HG02943 (cell line): ENCODE results near the gene CEACAM5.

Source experiments
- ATAC-seq: cut with Tn5 transposase; IDR thresholded peaks from one replicate; pipeline ENCODE4 v1.9.1; 2021; ENCODE audit warnings: mild to moderate bottlenecking, low read depth, moderate library complexity; ENCODE audit not compliant: unreplicated experiment

The CEACAM5 gene

DNA sequence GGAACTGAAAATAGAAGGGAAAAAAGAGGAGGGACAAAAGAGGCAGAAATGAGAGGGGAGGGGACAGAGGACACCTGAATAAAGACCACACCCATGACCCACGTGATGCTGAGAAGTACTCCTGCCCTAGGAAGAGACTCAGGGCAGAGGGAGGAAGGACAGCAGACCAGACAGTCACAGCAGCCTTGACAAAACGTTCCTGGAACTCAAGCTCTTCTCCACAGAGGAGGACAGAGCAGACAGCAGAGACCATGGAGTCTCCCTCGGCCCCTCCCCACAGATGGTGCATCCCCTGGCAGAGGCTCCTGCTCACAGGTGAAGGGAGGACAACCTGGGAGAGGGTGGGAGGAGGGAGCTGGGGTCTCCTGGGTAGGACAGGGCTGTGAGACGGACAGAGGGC is at the start of gene CEACAM5:
TSS of gene CEACAM5 (plus strand) at position 146 of the 400 bp plus-strand sequence. CDS start at position 252, 106 bp downstream.
- ATAC-seq = no peak

GRCh38 chr19:41666075-41666474 is 42.4 kb upstream of the CEACAM5 start:
- ATAC-seq = no peak

DNA sequence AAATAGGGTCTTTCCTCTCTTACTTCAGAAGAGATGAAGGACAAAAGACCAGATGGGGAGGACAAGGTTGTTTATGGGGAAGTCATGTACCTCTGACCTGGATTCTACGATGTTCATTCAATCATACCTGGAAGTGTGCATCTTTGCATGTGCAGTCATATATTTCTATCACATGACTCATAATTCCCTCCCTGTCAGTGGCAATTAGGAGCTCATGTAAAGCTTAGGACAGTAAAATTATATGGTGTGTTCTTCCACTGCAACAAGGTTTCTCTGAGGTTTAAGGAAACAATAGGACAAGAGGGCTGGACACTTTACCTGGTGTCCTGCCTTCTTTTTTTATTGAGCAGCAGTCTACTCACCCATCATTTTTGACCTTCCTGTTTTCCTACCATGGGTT is 40.1 kb upstream of the CEACAM5 start:
- ATAC-seq = no peak

- ATAC-seq = no peak
These were observed 37.7 kb upstream of the CEACAM5 start for GRCh38 chr19:41670755-41671154.

DNA sequence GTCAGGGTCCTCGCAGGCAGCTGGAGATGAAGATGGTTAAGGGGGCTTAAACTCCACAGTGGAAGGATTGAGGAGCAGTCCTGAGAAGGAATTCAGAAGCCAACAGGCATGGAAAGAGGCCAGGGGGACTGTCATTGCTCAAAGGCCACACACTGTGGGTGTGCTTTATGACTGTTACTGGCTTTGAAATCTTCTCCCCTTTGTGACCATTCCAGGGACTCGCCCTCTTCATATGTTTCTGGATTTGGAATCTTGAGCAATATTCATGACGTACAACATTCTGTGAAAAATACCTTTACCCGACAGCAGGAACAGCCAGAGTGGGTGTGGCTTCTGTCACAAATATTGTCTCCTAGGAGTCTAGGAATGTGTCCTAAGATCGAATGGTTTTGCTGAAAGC is 36.9 kb upstream of the CEACAM5 start:
- no peak for ATAC-seq

- ATAC-seq = no peak
These were observed 26.0 kb upstream of the CEACAM5 start for GRCh38 chr19:41682437-41682836.

DNA sequence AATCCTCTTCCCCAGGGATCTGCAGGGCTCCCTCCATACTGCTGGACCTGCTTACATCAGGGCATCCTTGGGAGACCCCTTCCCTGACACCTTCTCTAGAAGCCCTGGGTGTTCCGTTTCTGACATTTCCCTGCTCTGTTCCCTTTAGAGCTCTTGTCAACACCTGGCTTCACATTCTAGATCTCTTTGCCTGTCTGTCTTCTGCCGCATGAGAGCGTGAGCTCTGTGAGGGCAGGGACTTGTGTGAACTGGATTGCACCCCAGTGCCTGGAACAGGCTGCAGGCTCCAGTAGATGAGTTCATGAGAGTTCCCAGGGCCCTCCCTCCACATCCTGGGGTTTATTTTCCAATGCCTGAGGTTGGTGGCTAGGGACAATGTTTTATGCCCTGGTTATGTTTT is 21.0 kb upstream of the CEACAM5 start:
- no peak for ATAC-seq

GRCh38 chr19:41688098-41688497 is 20.3 kb upstream of the CEACAM5 start, which contains the start of gene CEACAM7:
Gene CEACAM7 (minus strand): TSS chr19:41688270. CDS start chr19:41688165, 105 bp downstream.
- no peak for ATAC-seq

DNA sequence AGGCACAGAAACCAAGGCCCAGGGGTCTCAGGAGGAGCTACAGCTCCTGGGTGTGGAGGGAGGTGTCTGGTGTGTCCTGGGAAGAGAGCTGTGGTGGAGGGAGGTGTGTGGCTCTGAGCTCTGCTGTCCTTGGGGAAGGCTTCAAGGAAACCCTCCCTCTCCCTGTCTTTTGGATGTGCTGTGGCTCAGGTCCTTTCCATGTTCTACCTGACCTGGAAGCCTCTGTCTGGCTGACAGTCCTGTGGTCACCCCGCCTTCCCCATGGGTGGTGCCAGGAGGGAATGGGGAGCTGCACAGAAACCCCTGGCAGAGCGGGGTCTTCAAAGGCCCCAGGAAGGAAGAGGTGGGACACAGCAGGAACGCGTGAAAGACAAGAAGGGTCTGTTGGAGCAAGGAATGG is 19.7 kb upstream of the CEACAM5 start:
- no peak for ATAC-seq

DNA sequence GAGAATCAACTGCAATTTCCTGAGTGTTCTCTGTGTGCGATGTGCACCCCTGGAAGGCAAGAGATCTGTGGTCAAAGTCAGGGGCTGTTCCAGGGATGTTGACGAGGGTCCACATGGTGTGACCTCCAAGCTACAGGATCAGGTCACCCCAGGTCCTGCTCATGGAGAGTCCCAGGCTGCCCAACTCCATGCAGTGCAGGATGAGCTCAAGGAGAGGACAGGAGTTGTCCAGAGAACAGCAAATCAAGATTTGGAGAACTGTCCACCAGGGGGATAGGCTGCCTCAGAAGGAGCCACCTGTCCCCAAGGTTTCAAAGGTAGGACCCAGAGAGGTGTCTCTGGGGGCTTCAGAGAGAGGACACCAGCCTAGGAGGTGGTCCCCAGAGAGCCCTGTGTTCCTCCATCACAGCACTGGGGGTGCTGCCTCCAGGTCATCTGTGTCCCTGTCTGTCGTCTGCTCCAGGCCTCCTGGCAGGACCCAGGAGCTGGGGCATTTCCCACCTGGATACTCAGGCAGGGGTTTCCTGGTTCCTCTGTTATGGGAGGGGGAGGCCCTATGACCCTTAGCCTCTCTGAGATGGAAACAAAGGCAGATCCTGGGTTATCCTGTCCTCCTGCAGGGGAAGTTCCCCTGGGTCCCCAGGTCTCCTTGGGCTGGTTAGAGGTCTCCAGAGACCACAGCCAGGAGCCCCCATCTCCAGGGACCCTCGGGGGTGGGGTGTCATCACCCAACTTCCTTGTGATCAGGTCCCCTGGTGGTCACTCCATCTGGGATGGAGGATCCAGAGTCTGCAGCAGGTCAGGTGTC is 18.2 kb upstream of the CEACAM5 start:
- no peak for ATAC-seq

GRCh38 chr19:41690801-41691065 is 17.7 kb upstream of the CEACAM5 start:
- ATAC-seq = no peak

GRCh38 chr19:41691268-41691970 is 17.0 kb upstream of the CEACAM5 start:
- ATAC-seq = no peak

DNA sequence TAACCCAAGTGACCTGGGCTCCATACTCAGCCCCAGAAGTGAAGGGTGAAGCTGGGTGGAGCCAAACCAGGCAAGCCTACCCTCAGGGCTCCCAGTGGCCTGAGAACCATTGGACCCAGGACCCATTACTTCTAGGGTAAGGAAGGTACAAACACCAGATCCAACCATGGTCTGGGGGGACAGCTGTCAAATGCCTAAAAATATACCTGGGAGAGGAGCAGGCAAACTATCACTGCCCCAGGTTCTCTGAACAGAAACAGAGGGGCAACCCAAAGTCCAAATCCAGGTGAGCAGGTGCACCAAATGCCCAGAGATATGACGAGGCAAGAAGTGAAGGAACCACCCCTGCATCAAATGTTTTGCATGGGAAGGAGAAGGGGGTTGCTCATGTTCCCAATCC is 14.2 kb upstream of the CEACAM5 start:
- ATAC-seq = no peak

- no peak for ATAC-seq
These were observed 13.4 kb upstream of the CEACAM5 start for GRCh38 chr19:41694831-41695635.

- ATAC-seq = no peak
These were observed 12.7 kb upstream of the CEACAM5 start for GRCh38 chr19:41695745-41696144.

DNA sequence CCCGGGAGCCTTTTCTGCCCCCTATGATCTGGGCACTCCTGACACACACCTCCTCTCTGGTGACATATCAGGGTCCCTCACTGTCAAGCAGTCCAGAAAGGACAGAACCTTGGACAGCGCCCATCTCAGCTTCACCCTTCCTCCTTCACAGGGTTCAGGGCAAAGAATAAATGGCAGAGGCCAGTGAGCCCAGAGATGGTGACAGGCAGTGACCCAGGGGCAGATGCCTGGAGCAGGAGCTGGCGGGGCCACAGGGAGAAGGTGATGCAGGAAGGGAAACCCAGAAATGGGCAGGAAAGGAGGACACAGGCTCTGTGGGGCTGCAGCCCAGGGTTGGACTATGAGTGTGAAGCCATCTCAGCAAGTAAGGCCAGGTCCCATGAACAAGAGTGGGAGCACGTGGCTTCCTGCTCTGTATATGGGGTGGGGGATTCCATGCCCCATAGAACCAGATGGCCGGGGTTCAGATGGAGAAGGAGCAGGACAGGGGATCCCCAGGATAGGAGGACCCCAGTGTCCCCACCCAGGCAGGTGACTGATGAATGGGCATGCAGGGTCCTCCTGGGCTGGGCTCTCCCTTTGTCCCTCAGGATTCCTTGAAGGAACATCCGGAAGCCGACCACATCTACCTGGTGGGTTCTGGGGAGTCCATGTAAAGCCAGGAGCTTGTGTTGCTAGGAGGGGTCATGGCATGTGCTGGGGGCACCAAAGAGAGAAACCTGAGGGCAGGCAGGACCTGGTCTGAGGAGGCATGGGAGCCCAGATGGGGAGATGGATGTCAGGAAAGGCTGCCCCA is 11.8 kb upstream of the CEACAM5 start:
- no peak for ATAC-seq

GRCh38 chr19:41697198-41697855 is 11.1 kb upstream of the CEACAM5 start:
- no peak for ATAC-seq

GRCh38 chr19:41698746-41699230 is 9.6 kb upstream of the CEACAM5 start:
- no peak for ATAC-seq

- ATAC-seq = no peak
These were observed 9.0 kb upstream of the CEACAM5 start for GRCh38 chr19:41699231-41699967.
